ENCODE measurements around the gene ITPK1. TPM values are rescaled to one million over a fixed set of nuclear protein-coding genes. Genes with fewer than 3 reads are reported as not detected.
"Not testable (repeated sequence)": the region's sequence is repeated elsewhere in the genome, so short reads cannot be mapped to it uniquely, and the experiment has no call there.

ITPK1 gene
- total RNA-seq, 1 donor from 2014 or later: 32.8 TPM

GRCh38 chr14:93135399-93135798 is 19.7 kb upstream of the ITPK1 start:
- TF ChIP-seq, protein P1, sequence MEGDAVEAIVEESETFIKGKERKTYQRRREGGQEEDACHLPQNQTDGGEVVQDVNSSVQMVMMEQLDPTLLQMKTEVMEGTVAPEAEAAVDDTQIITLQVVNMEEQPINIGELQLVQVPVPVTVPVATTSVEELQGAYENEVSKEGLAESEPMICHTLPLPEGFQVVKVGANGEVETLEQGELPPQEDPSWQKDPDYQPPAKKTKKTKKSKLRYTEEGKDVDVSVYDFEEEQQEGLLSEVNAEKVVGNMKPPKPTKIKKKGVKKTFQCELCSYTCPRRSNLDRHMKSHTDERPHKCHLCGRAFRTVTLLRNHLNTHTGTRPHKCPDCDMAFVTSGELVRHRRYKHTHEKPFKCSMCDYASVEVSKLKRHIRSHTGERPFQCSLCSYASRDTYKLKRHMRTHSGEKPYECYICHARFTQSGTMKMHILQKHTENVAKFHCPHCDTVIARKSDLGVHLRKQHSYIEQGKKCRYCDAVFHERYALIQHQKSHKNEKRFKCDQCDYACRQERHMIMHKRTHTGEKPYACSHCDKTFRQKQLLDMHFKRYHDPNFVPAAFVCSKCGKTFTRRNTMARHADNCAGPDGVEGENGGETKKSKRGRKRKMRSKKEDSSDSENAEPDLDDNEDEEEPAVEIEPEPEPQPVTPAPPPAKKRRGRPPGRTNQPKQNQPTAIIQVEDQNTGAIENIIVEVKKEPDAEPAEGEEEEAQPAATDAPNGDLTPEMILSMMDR (IDR thresholded peaks at IDR 0.05): no peak
- Mint-ChIP-seq H3K9me3 (ENCODE audit: unreplicated experiment) (no peaks in the 10 kb centered on the region), H3K36me3 (ENCODE audit: unreplicated experiment) (no peaks in the 10 kb centered on the region), H3K27ac (ENCODE audit: unreplicated experiment) (no peak overlapping the region), H3K4me3 (ENCODE audit: unreplicated experiment) (no peak overlapping the region), H3K27me3 (ENCODE audit: unreplicated experiment) (peaks cover 10% of the 10 kb centered on the region), H3K4me1 (ENCODE audit: unreplicated experiment) (peaks cover 26% of the 10 kb centered on the region)
- DNase-seq (ENCODE audit: extremely low spot score, unreplicated experiment): no peak

DNA sequence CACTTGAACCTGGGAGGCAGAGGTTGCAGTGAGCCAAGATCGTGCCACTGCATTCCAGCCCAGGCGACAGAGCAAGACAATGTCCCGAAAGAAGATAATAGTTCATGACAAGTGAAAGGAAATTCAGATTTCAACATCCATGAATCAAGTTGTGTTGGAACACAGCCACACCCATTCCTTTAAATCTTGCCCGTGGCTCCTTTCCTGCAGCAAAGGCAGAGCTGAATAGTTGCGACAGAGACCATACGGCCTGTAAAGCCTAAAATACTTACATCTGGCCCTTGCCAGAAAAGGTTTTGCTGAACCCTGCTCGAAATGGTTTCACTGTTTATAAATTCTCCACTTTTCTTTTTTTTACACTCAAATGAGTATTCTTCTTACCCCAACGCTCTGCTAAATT is 17.7 kb upstream of the ITPK1 start:
- DNase-seq (ENCODE audit: extremely low spot score, unreplicated experiment): no peak
- Mint-ChIP-seq H3K27ac (ENCODE audit: unreplicated experiment) (no peak overlapping the region), H3K27me3 (ENCODE audit: unreplicated experiment) (peaks cover 15% of the 10 kb centered on the region), H3K36me3 (ENCODE audit: unreplicated experiment) (no peaks in the 10 kb centered on the region), H3K4me3 (ENCODE audit: unreplicated experiment) (no peak overlapping the region), H3K4me1 (ENCODE audit: unreplicated experiment) (peaks cover 32% of the 10 kb centered on the region), H3K9me3 (ENCODE audit: unreplicated experiment) (no peaks in the 10 kb centered on the region)
- TF ChIP-seq, protein P1 (IDR thresholded peaks at IDR 0.05): no peak

DNA sequence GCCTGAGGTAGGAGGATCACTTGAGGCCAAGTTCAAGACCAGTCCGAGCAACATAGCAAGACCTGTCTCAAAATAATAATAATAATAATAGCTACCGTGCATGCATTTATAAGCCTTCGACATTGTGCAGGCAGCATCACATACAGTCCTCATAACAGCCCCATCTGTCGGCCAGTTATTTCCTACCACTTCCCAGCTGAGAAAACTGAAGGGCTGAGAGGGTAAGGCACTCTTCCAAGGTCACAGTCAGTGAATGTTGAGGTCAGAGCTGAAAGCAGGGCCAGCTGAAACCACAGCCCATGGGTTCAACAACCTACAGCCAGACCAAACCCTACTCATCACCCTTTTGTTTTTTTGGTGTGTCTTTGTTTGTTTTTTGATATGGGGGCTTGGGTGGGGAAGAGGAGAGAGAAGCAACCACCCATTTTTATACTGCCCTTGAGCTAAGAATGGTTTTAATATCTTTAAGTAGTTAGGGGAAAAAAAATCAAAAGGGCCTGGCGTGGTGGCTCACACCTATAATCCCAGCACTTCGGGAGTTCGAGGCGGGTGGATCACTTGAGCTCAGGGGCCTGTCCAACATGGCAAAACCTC is 16.8 kb upstream of the ITPK1 start:
- no peaks in the 10 kb centered on the region for H3K9me3 Mint-ChIP-seq (ENCODE audit: unreplicated experiment)

GRCh38 chr14:93131257-93131820 is 15.6 kb upstream of the ITPK1 start:
- Mint-ChIP-seq H3K4me1 (ENCODE audit: unreplicated experiment) (peaks cover 32% of the 10 kb centered on the region), H3K27me3 (ENCODE audit: unreplicated experiment) (peaks cover 19% of the 10 kb centered on the region)
- H3K27ac Mint-ChIP-seq (ENCODE audit: unreplicated experiment); H3K36me3 Mint-ChIP-seq (ENCODE audit: unreplicated experiment); H3K4me3 Mint-ChIP-seq (ENCODE audit: unreplicated experiment); H3K9me3 Mint-ChIP-seq (ENCODE audit: unreplicated experiment); DNase-seq (ENCODE audit: extremely low spot score, unreplicated experiment): not testable (repeated sequence)

More for the DNA sequence above, 16.8 kb upstream of the ITPK1 start:
- peaks cover 14% of the 10 kb centered on the region for H3K27me3 Mint-ChIP-seq (ENCODE audit: unreplicated experiment)
- H3K36me3 Mint-ChIP-seq (ENCODE audit: unreplicated experiment): no peaks in the 10 kb centered on the region
- no peak overlapping the region for H3K27ac Mint-ChIP-seq (ENCODE audit: unreplicated experiment)
- DNase-seq (ENCODE audit: extremely low spot score, unreplicated experiment): no peak
- peaks cover 32% of the 10 kb centered on the region for H3K4me1 Mint-ChIP-seq (ENCODE audit: unreplicated experiment)
- no peak overlapping the region for H3K4me3 Mint-ChIP-seq (ENCODE audit: unreplicated experiment)
- TF ChIP-seq, protein P1 (IDR thresholded peaks at IDR 0.05): peak; percentile 66

DNA sequence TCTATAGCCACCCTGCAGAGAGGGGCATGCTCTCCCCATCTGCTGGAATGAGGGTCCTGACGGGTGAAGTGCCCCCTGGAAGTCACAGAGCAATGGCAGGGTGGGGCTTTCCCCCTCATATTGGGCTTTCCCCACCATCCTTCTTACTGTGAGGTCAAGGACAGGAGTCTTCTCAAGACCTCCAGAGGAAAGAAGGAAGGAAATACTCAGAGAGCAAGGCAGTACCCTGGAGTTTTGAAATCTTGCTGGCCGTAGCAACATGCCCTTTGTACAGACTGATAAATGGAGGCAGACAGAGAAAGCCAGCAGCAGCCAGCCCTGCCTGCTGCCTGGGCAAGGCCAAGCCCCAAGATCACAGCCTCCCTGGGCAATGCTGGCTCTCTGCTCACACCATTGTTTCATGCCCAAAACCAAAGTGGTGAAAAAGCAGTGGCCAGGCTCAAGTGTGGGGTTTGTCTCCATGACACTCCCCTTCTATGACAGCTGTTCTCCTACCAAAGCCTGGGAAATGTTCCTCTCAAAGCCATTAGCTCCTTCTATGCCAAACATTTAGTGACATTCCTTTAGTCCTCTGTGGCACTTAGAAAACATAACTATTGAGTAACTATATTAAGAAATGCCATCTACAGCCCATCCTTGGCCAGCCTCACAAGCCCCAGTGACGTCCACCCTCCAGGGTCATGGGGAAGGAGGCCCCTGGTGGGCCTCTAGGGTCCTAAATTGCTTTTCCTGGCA is 13.2 kb upstream of the ITPK1 start:
- Mint-ChIP-seq H3K4me1 (ENCODE audit: unreplicated experiment) (peaks cover 19% of the 10 kb centered on the region), H3K36me3 (ENCODE audit: unreplicated experiment) (no peaks in the 10 kb centered on the region), H3K27me3 (ENCODE audit: unreplicated experiment) (peaks cover 24% of the 10 kb centered on the region), H3K27ac (ENCODE audit: unreplicated experiment) (no peak overlapping the region), H3K4me3 (ENCODE audit: unreplicated experiment) (no peak overlapping the region), H3K9me3 (ENCODE audit: unreplicated experiment) (no peaks in the 10 kb centered on the region)
- TF ChIP-seq, protein P1 (IDR thresholded peaks at IDR 0.05): no peak
- no peak for DNase-seq (ENCODE audit: extremely low spot score, unreplicated experiment)
